Vagina (tissue), 2 donors: ENCODE measurements around the gene PLXNB1.

Experiments used
- POLR2A ChIP-seq, 2 donors: fragments of 450-650 bp; IDR thresholded peaks; one replicate each; pipeline ENCODE4 v1.6.1; 2017; ENCODE audit warnings: antibody characterized with exemption in 2 of 2, mild to moderate bottlenecking in 2 of 2, moderate library complexity in 2 of 2
- POLR2AphosphoS5 ChIP-seq, 2 donors: sonication (generic); formaldehyde crosslinking; IDR thresholded peaks; one replicate each; pipeline ENCODE4 v1.9.0; 2017; ENCODE audit warnings: antibody characterized with exemption in 2 of 2, mild to moderate bottlenecking in 2 of 2, low read depth in 1 of 2; ENCODE audit not compliant: insufficient read depth in 1 of 2
- TF ChIP-seq, protein P1 (sequence below), 3 experiments: fragments of 450-650 bp in 2 of 3; fragments of 200-600 bp in 1 of 3; sonication (generic) in 1 of 3; IDR thresholded peaks; one replicate each; pipeline ENCODE4 v1.5.1; 2017 to 2019; ENCODE audit warnings: antibody characterized with exemption in 3 of 3, mild to moderate bottlenecking in 2 of 3, moderate library complexity in 2 of 3

GRCh38 chr3:48419597-48419996 is 10.3 kb downstream of the PLXNB1 start:
- TF ChIP-seq, protein P1, sequence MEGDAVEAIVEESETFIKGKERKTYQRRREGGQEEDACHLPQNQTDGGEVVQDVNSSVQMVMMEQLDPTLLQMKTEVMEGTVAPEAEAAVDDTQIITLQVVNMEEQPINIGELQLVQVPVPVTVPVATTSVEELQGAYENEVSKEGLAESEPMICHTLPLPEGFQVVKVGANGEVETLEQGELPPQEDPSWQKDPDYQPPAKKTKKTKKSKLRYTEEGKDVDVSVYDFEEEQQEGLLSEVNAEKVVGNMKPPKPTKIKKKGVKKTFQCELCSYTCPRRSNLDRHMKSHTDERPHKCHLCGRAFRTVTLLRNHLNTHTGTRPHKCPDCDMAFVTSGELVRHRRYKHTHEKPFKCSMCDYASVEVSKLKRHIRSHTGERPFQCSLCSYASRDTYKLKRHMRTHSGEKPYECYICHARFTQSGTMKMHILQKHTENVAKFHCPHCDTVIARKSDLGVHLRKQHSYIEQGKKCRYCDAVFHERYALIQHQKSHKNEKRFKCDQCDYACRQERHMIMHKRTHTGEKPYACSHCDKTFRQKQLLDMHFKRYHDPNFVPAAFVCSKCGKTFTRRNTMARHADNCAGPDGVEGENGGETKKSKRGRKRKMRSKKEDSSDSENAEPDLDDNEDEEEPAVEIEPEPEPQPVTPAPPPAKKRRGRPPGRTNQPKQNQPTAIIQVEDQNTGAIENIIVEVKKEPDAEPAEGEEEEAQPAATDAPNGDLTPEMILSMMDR (IDR thresholded peaks at IDR 0.05) = no peak
- no peak for TF ChIP-seq POLR2A (IDR thresholded peaks at IDR 0.05)
- TF ChIP-seq POLR2AphosphoS5 (IDR thresholded peaks at IDR 0.05; ENCODE audit: insufficient read depth in 1 of 2, low read depth in 1 of 2) = no peak
